ENCODE measurements around the gene CCDC178. TPM values are rescaled to one million over a fixed set of nuclear protein-coding genes. Genes with fewer than 3 reads are reported as not detected.

CCDC178 gene
- total and polyA plus RNA-seq, 2 of the 4 experiments (the other 2 are of a cell fraction) = not detected

DNA sequence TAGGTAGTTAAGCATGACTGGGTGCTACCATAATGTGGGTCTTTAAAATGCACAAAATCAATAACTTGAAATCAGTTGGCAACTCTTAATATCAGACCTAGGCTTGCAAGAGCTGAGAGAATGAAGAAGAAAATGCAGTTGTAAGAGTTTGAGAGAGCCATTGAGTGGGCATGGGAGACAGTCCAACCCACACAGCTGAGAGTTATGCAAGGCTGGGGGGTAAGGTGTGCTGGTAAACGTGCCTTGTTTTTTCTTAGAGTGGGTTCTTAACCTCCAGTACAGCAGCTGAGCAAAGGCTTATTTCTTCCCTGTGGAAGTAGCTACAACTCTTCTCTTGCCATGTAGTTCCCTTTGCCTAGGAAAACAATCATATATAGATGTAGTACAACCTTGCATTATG is 20.2 kb upstream of the CCDC178 start:
- H3K23ac ChIP-seq (ENCODE audit: low read depth, low read length) = no peak overlapping the region
- no peak overlapping the region for H2AK5ac ChIP-seq (ENCODE audit: low read depth, low read length)
- H3K4me2 ChIP-seq (ENCODE audit: low read depth, low read length) = no peak overlapping the region
- no TSS peak for BruUV-seq (replicated peaks)
- no peak overlapping the region for H3K14ac ChIP-seq (replicated peaks; ENCODE audit: low read depth, low read length)
- no peak for DNase-seq
- H2AK9ac ChIP-seq (replicated peaks; ENCODE audit: low read depth, low read length, poor library complexity) = no peak overlapping the region
- H3K27ac ChIP-seq (ENCODE audit: insufficient read depth, low read length) = no peak overlapping the region
- ATAC-seq (ENCODE audit: low read depth) = no peak
- intact Hi-C loops (cut with micrococcal nuclease) (loop anchor here (10.0 kb wide), 1 partner anchor 56 kb away; no protein-coding TSS in a partner anchor), in situ Hi-C loops (cut with MboI; ENCODE audit: low sequenced_read_pairs) (no loop called here), dilution Hi-C loops (cut with HindIII; ENCODE audit: low sequenced_read_pairs, unreplicated experiment) (no loop called here)
- no peak for TF ChIP-seq CHD1 (IDR thresholded peaks at IDR 0.05; ENCODE audit: low read depth, low read length)
- TF ChIP-seq, protein P1, sequence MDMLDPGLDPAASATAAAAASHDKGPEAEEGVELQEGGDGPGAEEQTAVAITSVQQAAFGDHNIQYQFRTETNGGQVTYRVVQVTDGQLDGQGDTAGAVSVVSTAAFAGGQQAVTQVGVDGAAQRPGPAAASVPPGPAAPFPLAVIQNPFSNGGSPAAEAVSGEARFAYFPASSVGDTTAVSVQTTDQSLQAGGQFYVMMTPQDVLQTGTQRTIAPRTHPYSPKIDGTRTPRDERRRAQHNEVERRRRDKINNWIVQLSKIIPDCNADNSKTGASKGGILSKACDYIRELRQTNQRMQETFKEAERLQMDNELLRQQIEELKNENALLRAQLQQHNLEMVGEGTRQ (IDR thresholded peaks at IDR 0.05; ENCODE audit: low read depth, low read length) = no peak
- no peak for TF ChIP-seq POLR2A (IDR thresholded peaks at IDR 0.05; ENCODE audit: low read depth, low read length)
- no peak for TF ChIP-seq CEBPB (IDR thresholded peaks at IDR 0.05; ENCODE audit: low read depth, low read length)
- no peak for TF ChIP-seq RFX5 (IDR thresholded peaks at IDR 0.05; ENCODE audit: low read depth, low read length)
- no peak for TF ChIP-seq MAFK (IDR thresholded peaks at IDR 0.05; ENCODE audit: low read depth, low read length)
- no peak for TF ChIP-seq MXI1 (IDR thresholded peaks at IDR 0.05; ENCODE audit: borderline replicate concordance, low read depth, low read length)
- TF ChIP-seq NFE2L2 (IDR thresholded peaks at IDR 0.05; ENCODE audit: low read depth, low read length) = no peak
- TF ChIP-seq RCOR1 (IDR thresholded peaks at IDR 0.05; ENCODE audit: insufficient replicate concordance, low read length) = no peak
- TF ChIP-seq, protein P2, sequence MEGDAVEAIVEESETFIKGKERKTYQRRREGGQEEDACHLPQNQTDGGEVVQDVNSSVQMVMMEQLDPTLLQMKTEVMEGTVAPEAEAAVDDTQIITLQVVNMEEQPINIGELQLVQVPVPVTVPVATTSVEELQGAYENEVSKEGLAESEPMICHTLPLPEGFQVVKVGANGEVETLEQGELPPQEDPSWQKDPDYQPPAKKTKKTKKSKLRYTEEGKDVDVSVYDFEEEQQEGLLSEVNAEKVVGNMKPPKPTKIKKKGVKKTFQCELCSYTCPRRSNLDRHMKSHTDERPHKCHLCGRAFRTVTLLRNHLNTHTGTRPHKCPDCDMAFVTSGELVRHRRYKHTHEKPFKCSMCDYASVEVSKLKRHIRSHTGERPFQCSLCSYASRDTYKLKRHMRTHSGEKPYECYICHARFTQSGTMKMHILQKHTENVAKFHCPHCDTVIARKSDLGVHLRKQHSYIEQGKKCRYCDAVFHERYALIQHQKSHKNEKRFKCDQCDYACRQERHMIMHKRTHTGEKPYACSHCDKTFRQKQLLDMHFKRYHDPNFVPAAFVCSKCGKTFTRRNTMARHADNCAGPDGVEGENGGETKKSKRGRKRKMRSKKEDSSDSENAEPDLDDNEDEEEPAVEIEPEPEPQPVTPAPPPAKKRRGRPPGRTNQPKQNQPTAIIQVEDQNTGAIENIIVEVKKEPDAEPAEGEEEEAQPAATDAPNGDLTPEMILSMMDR (conservative IDR thresholded peaks at IDR 0.05; ENCODE audit: low read depth, low read length) = no peak
- no peak for TF ChIP-seq FOS (IDR thresholded peaks at IDR 0.05; ENCODE audit: low read depth, low read length)
- no peaks in the 10 kb centered on the region for H3K9me3 ChIP-seq (ENCODE audit: control insufficient read depth, insufficient read depth, low read length)
- no peaks in the 10 kb centered on the region for H3K4me1 ChIP-seq (ENCODE audit: control insufficient read depth, insufficient read depth, low read length)
- no peaks in the 10 kb centered on the region for H3K27me3 ChIP-seq (ENCODE audit: control insufficient read depth, insufficient read depth, low read length)
- H4K20me1 ChIP-seq (ENCODE audit: insufficient read depth, low read length) = no peaks in the 10 kb centered on the region
- H3K56ac ChIP-seq (ENCODE audit: extremely low read depth, insufficient read depth, low read length) = no peak overlapping the region
- no peak overlapping the region for H3K9ac ChIP-seq (ENCODE audit: low read depth, low read length)
- CTCF ChIA-PET = no interaction called here
- no peaks in the 10 kb centered on the region for H3K79me1 ChIP-seq (ENCODE audit: low read depth in 1 of 2, low read length in 2 of 2)
- no peak overlapping the region for H2BK15ac ChIP-seq (ENCODE audit: low read depth, low read length)
- H3K18ac ChIP-seq (ENCODE audit: low read depth, low read length) = no peak overlapping the region
- H3K4me3 ChIP-seq (ENCODE audit: insufficient read depth, low read depth, low read length) = no peak overlapping the region
- H3K4ac ChIP-seq (ENCODE audit: low read depth, low read length) = no peak overlapping the region
- no CpG with 5 or more reads among the region's 1 CpG for WGBS, 2 experiments (ENCODE audit: extremely low coverage in 2 of 2, insufficient read length in 1 of 2)
- H2BK120ac ChIP-seq (ENCODE audit: low read depth, low read length) = no peak overlapping the region
- no peak overlapping the region for H4K8ac ChIP-seq (ENCODE audit: low read depth in 2 of 2, low read length in 2 of 2)
- no peak overlapping the region for H2AFZ ChIP-seq (replicated peaks; ENCODE audit: low read length, poor library complexity)
- no peak overlapping the region for H2BK20ac ChIP-seq (ENCODE audit: low read depth, low read length)
- H4K5ac ChIP-seq (ENCODE audit: low read depth, low read length) = no peak overlapping the region
- no peak overlapping the region for H2BK5ac ChIP-seq (ENCODE audit: low read depth, low read length, poor library complexity, severe bottlenecking)
- H3K36me3 ChIP-seq (ENCODE audit: control insufficient read depth, insufficient read depth, low read length) = no peaks in the 10 kb centered on the region
- H3K9me1 ChIP-seq (ENCODE audit: insufficient read depth, low read length) = no peaks in the 10 kb centered on the region
- no peak overlapping the region for H4K91ac ChIP-seq (ENCODE audit: insufficient read depth, low read depth, low read length)
- POLR2A ChIA-PET (ENCODE audit: unreplicated experiment) = no interaction called here
